ENCODE measurements around the gene GIGYF2.

The GIGYF2 gene

DNA sequence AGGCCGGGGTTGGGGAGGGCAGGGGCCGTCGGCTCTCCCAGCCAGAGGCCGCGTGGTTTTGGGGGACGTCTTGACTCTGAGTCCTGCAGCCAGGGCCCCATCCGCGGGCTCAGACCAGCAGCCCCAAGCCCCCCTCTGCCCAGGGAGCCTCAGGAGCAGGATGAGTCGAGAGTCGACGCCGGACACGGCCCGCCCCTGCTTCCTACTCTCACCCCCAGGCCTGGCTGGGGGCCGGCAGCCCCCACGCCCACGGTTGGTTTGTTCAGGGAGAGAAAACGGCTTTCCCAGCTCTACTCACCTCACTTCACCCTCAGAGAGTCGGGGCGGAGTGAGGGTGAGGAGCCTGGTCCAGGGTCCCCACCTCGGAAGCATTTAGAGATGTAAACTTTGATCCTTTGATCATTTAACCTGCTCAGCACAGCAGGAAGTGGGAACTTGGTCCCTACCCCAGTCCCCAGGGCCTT is 179.9 kb downstream of the GIGYF2 start:
- in situ Hi-C loops (cut with HindIII; ENCODE audit: low sequenced_read_pairs), result no loop called here
- no peak for DNase-seq (ENCODE audit: low read depth)
- TF ChIP-seq, protein P1, sequence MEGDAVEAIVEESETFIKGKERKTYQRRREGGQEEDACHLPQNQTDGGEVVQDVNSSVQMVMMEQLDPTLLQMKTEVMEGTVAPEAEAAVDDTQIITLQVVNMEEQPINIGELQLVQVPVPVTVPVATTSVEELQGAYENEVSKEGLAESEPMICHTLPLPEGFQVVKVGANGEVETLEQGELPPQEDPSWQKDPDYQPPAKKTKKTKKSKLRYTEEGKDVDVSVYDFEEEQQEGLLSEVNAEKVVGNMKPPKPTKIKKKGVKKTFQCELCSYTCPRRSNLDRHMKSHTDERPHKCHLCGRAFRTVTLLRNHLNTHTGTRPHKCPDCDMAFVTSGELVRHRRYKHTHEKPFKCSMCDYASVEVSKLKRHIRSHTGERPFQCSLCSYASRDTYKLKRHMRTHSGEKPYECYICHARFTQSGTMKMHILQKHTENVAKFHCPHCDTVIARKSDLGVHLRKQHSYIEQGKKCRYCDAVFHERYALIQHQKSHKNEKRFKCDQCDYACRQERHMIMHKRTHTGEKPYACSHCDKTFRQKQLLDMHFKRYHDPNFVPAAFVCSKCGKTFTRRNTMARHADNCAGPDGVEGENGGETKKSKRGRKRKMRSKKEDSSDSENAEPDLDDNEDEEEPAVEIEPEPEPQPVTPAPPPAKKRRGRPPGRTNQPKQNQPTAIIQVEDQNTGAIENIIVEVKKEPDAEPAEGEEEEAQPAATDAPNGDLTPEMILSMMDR (IDR thresholded peaks at IDR 0.05; ENCODE audit: low read depth, low read length, missing control alignments), result no peak
- H3K4me3 ChIP-seq (ENCODE audit: low read depth, low read length), result peak overlapping the region; percentile 34

DNA sequence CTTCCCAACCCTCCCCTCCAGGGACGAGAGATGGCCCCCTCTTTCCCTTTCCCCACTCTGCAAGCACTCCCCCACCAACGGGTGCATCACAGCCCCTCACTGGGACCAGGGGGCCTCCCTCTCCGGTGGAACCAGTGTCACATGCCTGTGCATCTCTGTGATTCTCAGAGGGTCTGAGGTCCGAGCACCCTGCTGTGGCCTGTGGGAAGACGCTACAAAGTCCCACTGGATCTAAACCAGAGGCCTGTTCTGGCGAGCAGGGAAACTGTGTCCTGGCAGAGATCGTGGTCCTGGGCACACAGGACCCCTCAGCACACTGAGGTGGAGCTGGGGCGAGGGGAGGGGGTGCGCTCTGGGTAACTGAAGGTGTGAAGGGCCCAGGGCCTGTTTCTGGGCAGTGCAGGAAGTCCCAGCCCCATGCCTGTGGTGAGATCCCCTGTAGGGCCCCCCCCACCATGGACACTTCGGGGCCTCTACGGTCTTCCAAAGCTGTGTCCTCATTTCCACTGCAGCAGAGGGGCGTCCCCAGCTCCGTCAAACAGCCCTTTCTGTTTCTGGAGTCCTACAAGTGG is 180.9 kb downstream of the GIGYF2 start:
- TF ChIP-seq, protein P1 (IDR thresholded peaks at IDR 0.05; ENCODE audit: low read depth, low read length, missing control alignments), result no peak
- H3K4me3 ChIP-seq (ENCODE audit: low read depth, low read length), result no peak overlapping the region
- in situ Hi-C loops (cut with HindIII; ENCODE audit: low sequenced_read_pairs), result no loop called here
- DNase-seq (ENCODE audit: low read depth), result no peak

DNA sequence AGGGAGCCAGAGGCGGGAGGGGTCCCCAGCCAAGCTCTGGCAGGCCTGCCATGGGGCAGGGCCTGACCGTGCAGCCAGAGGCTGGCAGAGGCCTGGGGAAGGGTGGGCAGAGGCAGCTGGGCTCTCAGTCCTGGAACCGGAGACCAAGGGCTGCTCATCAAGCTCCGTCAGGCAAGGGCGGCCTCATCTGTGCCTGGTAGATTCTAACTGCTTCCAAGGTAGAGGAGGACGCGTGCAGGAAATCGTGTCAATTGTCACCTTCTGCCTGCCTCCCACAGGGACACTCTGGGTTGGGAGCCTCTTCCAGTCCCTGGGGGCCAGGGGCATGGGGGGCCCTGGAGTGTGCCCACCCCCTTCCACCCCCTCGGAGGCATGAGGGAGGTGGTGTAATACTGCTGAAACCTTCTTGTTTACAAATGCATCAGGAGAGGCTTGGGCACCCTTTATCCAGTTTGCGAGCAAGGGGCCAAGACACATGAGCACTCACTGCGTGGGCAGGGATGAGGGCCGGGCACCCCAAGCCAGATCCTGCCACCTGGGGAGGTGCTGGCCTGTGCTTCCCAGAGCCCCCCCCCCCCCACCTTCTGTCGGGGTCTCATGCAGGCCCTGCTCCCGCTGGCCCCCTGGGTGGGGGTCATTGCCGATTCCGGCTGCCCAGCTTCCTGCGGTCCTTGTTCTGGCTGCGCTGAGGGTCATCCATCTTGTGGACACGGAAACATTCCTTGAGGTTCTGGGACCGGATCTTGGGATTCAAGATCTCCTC is 181.9 kb downstream of the GIGYF2 start:
- TF ChIP-seq, protein P1 (IDR thresholded peaks at IDR 0.05; ENCODE audit: low read depth, low read length, missing control alignments), result no peak
- in situ Hi-C loops (cut with HindIII; ENCODE audit: low sequenced_read_pairs), result no loop called here
- DNase-seq (ENCODE audit: low read depth), result no peak
- H3K4me3 ChIP-seq (ENCODE audit: low read depth, low read length), result no peak overlapping the region

DNA sequence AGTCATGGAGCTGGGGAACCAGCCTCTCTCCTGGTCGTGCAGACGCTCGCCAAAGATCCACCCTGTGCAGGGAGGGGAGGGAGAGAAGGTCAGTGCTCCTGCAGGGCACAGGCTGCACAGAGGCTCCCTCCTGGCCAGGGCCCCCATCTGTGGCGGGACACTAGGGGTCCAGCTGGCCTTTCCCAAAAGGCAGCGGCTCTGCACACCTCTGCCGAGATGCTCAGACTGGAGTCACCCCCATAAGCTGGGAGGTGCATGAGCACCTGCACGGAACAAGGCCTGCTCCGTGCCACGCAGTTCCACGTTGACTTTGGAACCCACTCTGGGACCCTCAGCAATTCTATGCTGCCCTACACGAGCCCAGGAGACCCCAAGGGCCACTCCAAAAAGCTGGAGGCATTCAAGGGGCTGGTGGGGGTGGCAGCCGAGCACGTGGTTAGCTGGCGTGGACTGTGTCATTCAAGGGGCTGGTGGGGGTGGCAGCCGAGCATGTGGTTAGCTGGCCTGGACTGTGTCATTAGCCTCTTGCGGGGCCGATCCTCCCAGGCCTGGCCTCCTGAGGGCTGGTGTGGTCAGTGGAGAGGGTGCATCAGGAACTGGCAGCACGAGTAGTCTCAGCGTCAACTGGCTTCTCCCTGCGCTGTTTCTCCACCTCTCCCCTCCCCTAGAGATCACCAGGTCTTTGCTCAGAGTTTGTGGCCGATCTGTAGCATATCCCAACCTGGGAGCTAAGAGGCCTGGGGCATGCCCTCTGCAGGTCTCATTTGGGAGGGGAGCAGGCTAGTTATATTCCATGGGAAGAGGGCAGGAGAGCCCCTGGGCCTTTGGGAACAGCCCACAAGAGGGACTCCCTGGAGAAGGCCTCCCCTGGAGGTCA is 182.7 kb downstream of the GIGYF2 start:
- H3K4me3 ChIP-seq (ENCODE audit: low read depth, low read length), result no peak overlapping the region
- in situ Hi-C loops (cut with HindIII; ENCODE audit: low sequenced_read_pairs), result no loop called here
- TF ChIP-seq, protein P1 (IDR thresholded peaks at IDR 0.05; ENCODE audit: low read depth, low read length, missing control alignments), result no peak
- no peak for DNase-seq (ENCODE audit: low read depth)

DNA sequence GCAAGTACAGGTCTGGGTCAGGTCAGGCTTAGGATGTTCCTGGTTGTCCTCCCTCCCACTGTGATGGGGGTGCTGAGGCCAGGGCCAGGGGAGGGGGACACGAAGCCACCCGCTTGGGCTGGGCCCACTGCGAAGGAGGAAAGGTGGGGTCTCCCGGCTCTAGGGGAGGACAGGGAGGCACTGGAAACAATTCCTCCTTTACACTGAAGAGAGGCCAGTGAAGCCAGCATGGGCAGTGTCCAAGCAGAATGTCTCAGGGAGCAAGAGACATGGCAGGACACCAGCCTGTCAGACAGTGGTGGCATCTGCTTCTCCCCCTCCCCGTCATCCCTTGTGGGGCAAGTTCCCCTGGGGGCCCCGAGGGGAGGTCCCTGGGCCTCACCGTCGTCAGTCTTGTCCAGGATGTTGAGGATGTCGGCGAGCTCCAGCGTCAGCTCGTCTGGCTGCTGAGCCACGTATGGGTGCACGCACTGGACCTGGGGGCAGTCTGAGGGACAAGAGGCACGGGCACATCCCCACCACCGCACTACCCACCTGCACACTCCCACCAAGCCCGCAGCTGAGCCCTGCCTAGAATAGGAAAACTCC is 183.7 kb downstream of the GIGYF2 start:
- H3K4me3 ChIP-seq (ENCODE audit: low read depth, low read length), result no peak overlapping the region
- TF ChIP-seq, protein P1 (IDR thresholded peaks at IDR 0.05; ENCODE audit: low read depth, low read length, missing control alignments), result no peak
- in situ Hi-C loops (cut with HindIII; ENCODE audit: low sequenced_read_pairs), result no loop called here
- DNase-seq (ENCODE audit: low read depth), result no peak

DNA sequence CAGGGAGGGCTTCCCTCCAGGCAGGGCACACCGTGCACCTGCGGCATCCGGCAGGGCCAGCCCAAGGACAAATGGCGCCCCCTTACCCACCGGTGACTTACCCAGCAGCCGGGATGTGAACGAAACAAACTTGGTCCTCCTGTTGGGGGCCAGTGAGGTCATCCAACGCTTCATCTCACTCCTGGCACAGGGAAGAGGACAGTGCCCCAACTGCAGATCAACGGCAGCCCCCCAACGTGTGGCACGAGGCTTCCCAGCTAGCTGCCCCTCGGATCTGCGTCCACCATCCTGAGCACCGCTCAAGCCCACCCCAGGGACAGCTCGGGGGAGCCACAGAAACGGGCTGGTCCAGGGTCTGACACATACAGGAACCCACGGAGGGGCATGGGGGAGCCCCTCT is 185.0 kb downstream of the GIGYF2 start:
- in situ Hi-C loops (cut with HindIII; ENCODE audit: low sequenced_read_pairs), result no loop called here
- TF ChIP-seq, protein P1 (IDR thresholded peaks at IDR 0.05; ENCODE audit: low read depth, low read length, missing control alignments), result no peak
- no peak for DNase-seq (ENCODE audit: low read depth)

More for the DNA sequence above, 185.0 kb downstream of the GIGYF2 start:
- H3K4me3 ChIP-seq (ENCODE audit: low read depth, low read length), result no peak overlapping the region
